Thoracic aorta (tissue), 2 donors: ENCODE data around the gene KIF4B. TPM values are rescaled to one million over a fixed set of nuclear protein-coding genes. Genes with fewer than 3 reads are reported as not detected.

Source experiments
- ATAC-seq: fragments of 150-250 bp; one replicate; pipeline ENCODE4 v1.8.0; 2017; ENCODE audit warnings: low read depth; ENCODE audit not compliant: insufficient number of reproducible peaks, low FRiP score
- DNase-seq: peaks from one replicate; pipeline ENCODE4 v3.0.0-alpha.2; 2020; ENCODE audit warnings: low spot score
- H3K27ac ChIP-seq, 2 donors: fragments of 200-600 bp; sonication (generic); 1 replicate in 1 of 2; 2 replicates in 1 of 2; pipeline ENCODE4 v1.5.1; 2016; ENCODE audit warnings: mild to moderate bottlenecking in 2 of 2, moderate library complexity in 2 of 2
- H3K27me3 ChIP-seq: fragments of 200-600 bp; sonication (generic); replicated peaks from 2 replicates; pipeline ENCODE4 v1.6.0; 2016; ENCODE audit warnings: mild to moderate bottlenecking; ENCODE audit not compliant: insufficient read depth
- H3K36me3 ChIP-seq: fragments of 200-600 bp; sonication (generic); one replicate; pipeline ENCODE4 v1.5.1; 2016
- H3K4me1 ChIP-seq, 2 donors: fragments of 200-600 bp; sonication (generic); 1 replicate in 1 of 2; 2 replicates in 1 of 2; pipeline versions ENCODE4 v1.5.1 to v1.6.0; 2016; ENCODE audit warnings: low read depth in 2 of 2, mild to moderate bottlenecking in 1 of 2; ENCODE audit not compliant: control insufficient read depth in 1 of 2
- H3K4me3 ChIP-seq: fragments of 200-600 bp; sonication (generic); 2 replicates; pipeline ENCODE4 v1.5.1; 2016; ENCODE audit warnings: mild to moderate bottlenecking
- H3K9me3 ChIP-seq: fragments of 200-600 bp; sonication (generic); 2 replicates; pipeline ENCODE4 v1.5.1; 2016
- CTCF ChIP-seq: fragments of 200-600 bp; sonication (generic); IDR thresholded peaks from one replicate; pipeline ENCODE4 v1.5.1; 2019; ENCODE audit warnings: antibody characterized with exemption
- total RNA-seq, 2 donors: library from RNA; depleted of rRNA; stranded (reverse); fragments of >200 nt; gene quantifications; one replicate each; pipeline versions ENCODE4 v1.1.0 to v1.2.3, GENCODE V29; 2016

The KIF4B gene
- total RNA-seq, 2 donors from 2014 or later = not detected

- Histone ChIP-seq H3K4me3 (no peak overlapping the region), H3K27me3 (no peaks in the 10 kb centered on the region), H3K9me3 (no peaks in the 10 kb centered on the region), H3K36me3 (no peaks in the 10 kb centered on the region), H3K4me1 (no peaks in the 10 kb centered on the region), H3K27ac (no peak overlapping the region)
- TF ChIP-seq CTCF = no peak
- no peak for DNase-seq
- ATAC-seq = no peak
These were observed 4.9 kb upstream of the KIF4B start for GRCh38 chr5:155008669-155009068.

- TF ChIP-seq CTCF = no peak
- Histone ChIP-seq H3K27ac (no peak overlapping the region), H3K9me3 (no peaks in the 10 kb centered on the region), H3K4me1 (no peaks in the 10 kb centered on the region), H3K27me3 (no peaks in the 10 kb centered on the region), H3K4me3 (no peak overlapping the region), H3K36me3 (no peaks in the 10 kb centered on the region)
- DNase-seq = no peak
- no peak for ATAC-seq
These were observed 2.7 kb upstream of the KIF4B start for GRCh38 chr5:155010881-155011280.

GRCh38 chr5:155015239-155015638, 1.7 kb downstream of the KIF4B start:
- no peaks in the 10 kb centered on the region for H3K4me1 ChIP-seq
- no peaks in the 10 kb centered on the region for H3K27me3 ChIP-seq
- H3K27ac ChIP-seq = no peak overlapping the region
- DNase-seq (no peak), ATAC-seq (no peak)
- no peak overlapping the region for H3K4me3 ChIP-seq
- H3K9me3 ChIP-seq = no peaks in the 10 kb centered on the region
- TF ChIP-seq CTCF = no peak
- no peaks in the 10 kb centered on the region for H3K36me3 ChIP-seq

GRCh38 chr5:155017610-155018009, 4.1 kb downstream of the KIF4B start:
- Histone ChIP-seq H3K27ac (no peak overlapping the region), H3K4me1 (no peaks in the 10 kb centered on the region), H3K36me3 (no peaks in the 10 kb centered on the region), H3K4me3 (no peak overlapping the region), H3K9me3 (no peaks in the 10 kb centered on the region), H3K27me3 (no peaks in the 10 kb centered on the region)
- no peak for DNase-seq
- ATAC-seq = no peak
- no peak for TF ChIP-seq CTCF

- DNase-seq = no peak
- Histone ChIP-seq H3K36me3 (no peaks in the 10 kb centered on the region), H3K4me1 (no peaks in the 10 kb centered on the region), H3K27me3 (no peaks in the 10 kb centered on the region), H3K27ac (no peak overlapping the region), H3K9me3 (no peaks in the 10 kb centered on the region), H3K4me3 (no peak overlapping the region)
- TF ChIP-seq CTCF = no peak
- ATAC-seq = no peak
These were observed 6.2 kb downstream of the KIF4B start for GRCh38 chr5:155019601-155020226.
